BE2C (cell line): ENCODE data around the gene THG1L.

Source experiments
- DNase-seq: peaks from one replicate; pipeline ENCODE4 v3.0.0-alpha.2; 2020
- H3K27me3 ChIP-seq: fragments of 250-450 bp; sonication (Bioruptor Pico); 2 replicates; pipeline ENCODE4 v1.5.1; 2020; ENCODE audit warnings: mild to moderate bottlenecking
- H3K36me3 ChIP-seq: fragments of 250-450 bp; sonication (Bioruptor Pico); 2 replicates; pipeline ENCODE4 v1.5.1; 2020; ENCODE audit warnings: mild to moderate bottlenecking
- H3K4me1 ChIP-seq: fragments of 250-450 bp; sonication (Bioruptor Pico); 2 replicates; pipeline ENCODE4 v1.5.1; 2020
- H3K4me3 ChIP-seq: 2 replicates; pipeline ENCODE4 v1.5.1; 2011; ENCODE audit warnings: low read depth, low read length
- H3K9me3 ChIP-seq: fragments of 250-450 bp; sonication (Bioruptor Pico); 2 replicates; pipeline ENCODE4 v1.5.1; 2020
- CTCF ChIP-seq: IDR thresholded peaks from 2 replicates; pipeline ENCODE4 v1.5.1; 2012; ENCODE audit warnings: mild to moderate bottlenecking, low read depth, low read length

Gene THG1L

GRCh38 chr5:157778121-157778805, 47.0 kb downstream of the THG1L start:
- Histone ChIP-seq H3K27me3 (no peaks in the 10 kb centered on the region), H3K4me1 (no peaks in the 10 kb centered on the region), H3K36me3 (no peaks in the 10 kb centered on the region), H3K4me3 (no peak overlapping the region), H3K9me3 (no peaks in the 10 kb centered on the region)
- DNase-seq, result peak; percentile 73
- TF ChIP-seq CTCF, result no peak

GRCh38 chr5:157779221-157779620, 48.0 kb downstream of the THG1L start:
- Histone ChIP-seq H3K36me3 (no peaks in the 10 kb centered on the region), H3K4me1 (no peaks in the 10 kb centered on the region), H3K27me3 (no peaks in the 10 kb centered on the region), H3K4me3 (no peak overlapping the region), H3K9me3 (no peaks in the 10 kb centered on the region)
- no peak for DNase-seq
- TF ChIP-seq CTCF, result no peak

GRCh38 chr5:157785801-157786200, 54.6 kb downstream of the THG1L start:
- DNase-seq, result no peak
- Histone ChIP-seq H3K36me3 (peaks cover 30% of the 10 kb centered on the region), H3K4me3 (no peak overlapping the region), H3K9me3 (no peaks in the 10 kb centered on the region), H3K27me3 (no peaks in the 10 kb centered on the region), H3K4me1 (no peaks in the 10 kb centered on the region)
- TF ChIP-seq CTCF, result no peak
